A673 (cell line): ENCODE results near the gene MIGA2. TPM values are rescaled to one million over a fixed set of nuclear protein-coding genes. Genes with fewer than 3 reads are reported as not detected.

Experiments used
- BruUV-seq: library from RNA; stranded (reverse); fragments of 400-500 nt; replicated peaks from 2 replicates; lab custom pipeline; 2021; lab: Mats Ljungman, UMichigan
- CTCF ChIA-PET: fragments of 300-600 bp; sonication (Branson Sonifier 250); formaldehyde crosslinking; loops from one replicate; lab custom pipeline; 2022; ENCODE audit warnings: antibody characterized with exemption; lab: Charles Lee
- POLR2A ChIA-PET: fragments of 300-600 bp; sonication (Branson Sonifier 250); formaldehyde crosslinking; loops from one replicate; lab custom pipeline; 2022; ENCODE audit warnings: antibody characterized with exemption; ENCODE audit not compliant: low non-redundant PET; lab: Charles Lee
- DNase-seq: peaks from one replicate; pipeline ENCODE4 v3.0.0-alpha.2; 2015; ENCODE audit warnings: low spot score
- H3K27ac ChIP-seq: fragments of 200-600 bp; sonication (generic); 2 replicates; pipeline ENCODE4 v1.5.1; 2016; ENCODE audit warnings: mixed run types, low read depth, mild to moderate bottlenecking, mixed read lengths, antibody characterized with exemption, low read length; ENCODE audit not compliant: poor library complexity, severe bottlenecking
- H3K27me3 ChIP-seq: fragments of 200-600 bp; sonication (generic); replicated peaks from 2 replicates; pipeline ENCODE4 v1.6.1; 2017; ENCODE audit warnings: mixed run types, low read depth, mild to moderate bottlenecking, mixed read lengths, antibody characterized with exemption, low read length; ENCODE audit not compliant: insufficient read depth, poor library complexity
- H3K36me3 ChIP-seq: fragments of 200-600 bp; sonication (generic); 2 replicates; pipeline ENCODE4 v1.6.1; 2016; ENCODE audit warnings: mixed run types, mild to moderate bottlenecking, mixed read lengths, antibody characterized with exemption, low read length; ENCODE audit not compliant: insufficient read depth, poor library complexity, severe bottlenecking
- H3K4me1 ChIP-seq: fragments of 200-600 bp; sonication (generic); 2 replicates; pipeline ENCODE4 v1.6.1; 2017; ENCODE audit warnings: mixed run types, mild to moderate bottlenecking, mixed read lengths, antibody characterized with exemption, low read length; ENCODE audit not compliant: insufficient read depth, poor library complexity, severe bottlenecking
- H3K4me3 ChIP-seq: fragments of 200-600 bp; sonication (generic); 2 replicates; pipeline ENCODE4 v1.5.1; 2016; ENCODE audit warnings: low read depth, mixed run types, mild to moderate bottlenecking, mixed read lengths, low read length; ENCODE audit not compliant: poor library complexity, severe bottlenecking
- H3K9me3 ChIP-seq: fragments of 200-600 bp; sonication (generic); 2 replicates; pipeline ENCODE4 v1.6.1; 2016; ENCODE audit warnings: mixed run types, low read depth, mild to moderate bottlenecking, mixed read lengths, antibody characterized with exemption, low read length; ENCODE audit not compliant: poor library complexity, severe bottlenecking
- CTCF ChIP-seq: fragments of 300-800, 200-600 bp; sonication (generic); conservative IDR thresholded peaks from 2 replicates; pipeline ENCODE4 v1.5.1; 2017; ENCODE audit warnings: low read depth, mild to moderate bottlenecking, antibody characterized with exemption, low read length, moderate library complexity, mixed read lengths
- EZH2 ChIP-seq: fragments of 200-600 bp; sonication (generic); IDR thresholded peaks from 2 replicates; pipeline ENCODE4 v1.6.1; 2017; ENCODE audit warnings: borderline replicate concordance, low read depth, mild to moderate bottlenecking, mixed read lengths, antibody characterized with exemption, low read length; ENCODE audit not compliant: poor library complexity, severe bottlenecking
- intact Hi-C: fragments of 100-400 bp; cut with micrococcal nuclease; formaldehyde crosslinking; loops from one replicate; pipeline ENCODE4 v1.10.0; 2022; ENCODE audit not compliant: unreplicated experiment
- total RNA-seq: library from RNA; stranded (reverse); gene quantifications from 2 replicates; pipeline ENCODE4 v1.2.3, GENCODE V29; 2021

The MIGA2 gene
- total RNA-seq, 1 experiment from 2014 or later, result 27.7 TPM

DNA sequence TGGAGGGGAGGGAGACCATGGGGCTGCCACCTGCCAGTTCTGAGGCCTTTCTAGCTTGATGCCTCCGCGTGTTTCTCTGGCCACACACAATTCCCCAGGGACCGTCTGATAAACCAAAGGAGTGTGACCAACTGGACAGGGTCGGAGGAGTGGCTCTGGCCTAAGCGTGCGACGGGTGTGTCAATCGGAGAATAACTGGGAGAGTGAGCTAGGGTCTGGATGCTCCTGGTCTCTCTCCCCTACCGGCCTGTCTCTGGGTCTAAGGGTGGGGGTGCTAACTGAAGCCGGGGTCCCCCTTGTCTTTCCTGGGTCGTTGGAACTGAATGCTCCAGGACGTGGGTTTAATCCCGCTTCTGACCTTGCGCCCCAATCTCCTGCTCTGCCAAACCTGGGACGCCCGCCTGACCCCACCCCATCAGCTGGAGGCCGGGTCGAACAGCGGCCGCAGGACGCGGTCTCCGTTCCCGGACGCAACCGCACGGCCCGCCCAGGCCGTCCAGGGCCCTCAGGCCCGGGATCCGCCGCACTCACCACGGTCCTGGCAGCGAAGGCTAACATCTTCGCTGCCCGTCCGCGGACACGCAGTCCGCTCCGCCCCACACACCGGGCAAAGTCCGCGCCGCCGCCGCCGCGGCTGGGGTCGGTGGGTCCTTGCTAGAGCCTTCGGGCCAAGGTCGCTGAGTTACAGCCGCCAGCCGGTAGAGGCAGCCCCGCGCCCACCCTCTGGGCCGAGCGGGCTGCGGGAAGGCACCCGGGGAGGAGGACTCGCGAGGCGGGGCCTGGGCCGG is 73.7 kb downstream of the MIGA2 start:
- peak overlapping the region; percentile 88 for H3K4me3 ChIP-seq
- H3K4me1 ChIP-seq, result peaks cover 11% of the 10 kb centered on the region
- H3K36me3 ChIP-seq, result no peaks in the 10 kb centered on the region
- ChIA-PET POLR2A (no interaction called here), CTCF (no interaction called here)
- H3K27ac ChIP-seq, result peak overlapping the region; percentile 94
- BruUV-seq, result no TSS peak
- intact Hi-C loops, result loop anchor here (2.0 kb wide), 2 partner anchors 17 to 29 kb away; partner anchors contain the start of gene DOLPP1
- H3K27me3 ChIP-seq, result no peaks in the 10 kb centered on the region
- DNase-seq, result no peak
- H3K9me3 ChIP-seq, result no peaks in the 10 kb centered on the region
- no peak for TF ChIP-seq CTCF

- intact Hi-C loops, result loop anchor here (2.0 kb wide), 2 partner anchors 16 to 30 kb away; partner anchors contain the start of gene DOLPP1
- peak; percentile 95 for DNase-seq
Measured at GRCh38 chr9:129110740-129111527, 74.5 kb downstream of the MIGA2 start, which contains the start of the genes CRAT and PTPA. Gene CRAT (minus strand): TSS chr9:129110793. CDS start chr9:129110509, 284 bp downstream. Gene PTPA (plus strand): TSS chr9:129111415. CDS start chr9:129111601, 186 bp downstream.

More at GRCh38 chr9:129110740-129111527, 74.5 kb downstream of the MIGA2 start, which contains the start of the genes CRAT and PTPA:
- peak within 1 kb of the TSS; percentile 94 for H3K27ac ChIP-seq
- no peaks in the 10 kb centered on the region for H3K36me3 ChIP-seq
- CTCF ChIA-PET, result interaction anchor here (0.6 to 0.7 kb wide), 3 partner anchors 194 to 861 kb away, joined by 3 to 4 read pairs (median 3); no protein-coding TSS in a partner anchor
- POLR2A ChIA-PET, result interaction anchor here (0.5 kb wide), 1 partner anchor 1210 kb away, joined by 14 read pairs; no protein-coding TSS in a partner anchor
- H3K9me3 ChIP-seq, result no peaks in the 10 kb centered on the region
- no TSS peak for BruUV-seq
- peaks cover 11% of the 10 kb centered on the region for H3K4me1 ChIP-seq
- TF ChIP-seq EZH2 (no peak), CTCF (no peak)
- H3K27me3 ChIP-seq, result no peaks in the 10 kb centered on the region
- H3K4me3 ChIP-seq, result peak within 1 kb of the TSS; percentile 88
